ENCODE measurements around the gene FCHO1. TPM values are rescaled to one million over a fixed set of nuclear protein-coding genes. Genes with fewer than 3 reads are reported as not detected.

FCHO1 gene
- total RNA-seq, 4 donors from 2014 or later, result 3.1 to 7.4 (median 4.9) TPM

DNA sequence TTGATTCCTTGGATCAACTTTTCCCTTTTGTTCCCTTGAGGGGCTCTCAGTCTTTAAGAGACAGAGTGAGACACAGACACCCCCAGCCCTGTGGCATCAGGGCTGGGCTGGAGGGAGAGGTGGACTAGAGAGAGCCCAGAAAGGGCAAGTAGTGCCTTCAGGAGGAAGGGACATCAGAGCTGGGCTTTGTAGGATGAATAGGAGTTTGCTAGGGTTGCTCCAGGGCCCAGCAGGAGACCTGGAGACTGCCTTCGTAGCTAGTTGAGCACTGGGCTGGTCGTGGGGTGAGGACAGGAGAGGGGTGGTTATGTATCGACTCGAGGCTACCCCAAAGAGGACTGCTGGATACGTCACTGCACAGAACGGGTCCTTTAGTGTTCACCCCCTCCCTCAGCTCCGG lies 26.6 kb upstream of the FCHO1 start:
- no peak for ATAC-seq (ENCODE audit: low FRiP score)

DNA sequence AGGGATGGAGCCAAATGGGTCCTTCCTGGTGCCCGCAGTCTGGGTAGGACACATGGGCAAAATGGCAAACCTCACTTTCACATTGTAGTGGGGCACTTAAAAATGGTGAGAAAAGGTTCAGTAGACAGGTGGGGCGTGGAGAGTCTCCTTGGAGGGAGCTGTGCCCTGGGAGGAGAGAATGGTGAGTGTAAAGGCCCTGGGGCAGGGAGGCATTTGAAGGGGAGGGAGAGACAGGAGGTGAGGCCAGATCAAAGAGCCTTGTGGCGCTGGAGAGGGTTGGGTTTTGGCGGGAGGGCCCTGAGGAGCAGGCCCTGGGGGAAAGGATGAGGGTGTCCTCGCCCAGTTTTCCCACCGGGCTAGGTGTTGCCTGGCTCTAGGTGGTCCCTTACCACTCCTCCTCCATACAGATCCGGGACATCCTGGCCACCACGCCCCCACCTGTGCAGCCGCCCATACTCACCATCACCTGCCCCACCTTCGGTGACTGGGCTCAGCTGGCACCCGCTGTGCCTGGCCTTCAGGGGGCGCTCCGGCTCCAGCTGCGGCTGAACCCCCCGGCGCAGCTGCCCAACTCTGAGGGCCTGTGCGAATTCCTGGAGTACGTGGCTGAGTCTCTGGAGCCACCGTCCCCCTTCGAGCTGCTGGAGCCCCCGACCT lies 25.7 kb upstream of the FCHO1 start:
- TF ChIP-seq CTCF (IDR thresholded peaks at IDR 0.05), result no peak
- DNase-seq (ENCODE audit: low spot score) (no peak), ATAC-seq (ENCODE audit: low FRiP score) (no peak)

More for the DNA sequence above, 26.6 kb upstream of the FCHO1 start:
- TF ChIP-seq CTCF (IDR thresholded peaks at IDR 0.05), result no peak
- DNase-seq (ENCODE audit: low spot score), result no peak

GRCh38 chr19:17726136-17726741 lies 25.0 kb upstream of the FCHO1 start:
- TF ChIP-seq CTCF (IDR thresholded peaks at IDR 0.05), result no peak
- DNase-seq (ENCODE audit: low spot score) (no peak), ATAC-seq (ENCODE audit: low FRiP score) (no peak)

- DNase-seq (ENCODE audit: low spot score) (no peak), ATAC-seq (ENCODE audit: low FRiP score) (no peak)
- no peak for TF ChIP-seq CTCF (IDR thresholded peaks at IDR 0.05)
These were observed 24.1 kb upstream of the FCHO1 start for GRCh38 chr19:17726964-17727773.

GRCh38 chr19:17727843-17728242 lies 23.4 kb upstream of the FCHO1 start:
- DNase-seq (ENCODE audit: low spot score) (no peak), ATAC-seq (ENCODE audit: low FRiP score) (no peak)
- no peak for TF ChIP-seq CTCF (IDR thresholded peaks at IDR 0.05)

DNA sequence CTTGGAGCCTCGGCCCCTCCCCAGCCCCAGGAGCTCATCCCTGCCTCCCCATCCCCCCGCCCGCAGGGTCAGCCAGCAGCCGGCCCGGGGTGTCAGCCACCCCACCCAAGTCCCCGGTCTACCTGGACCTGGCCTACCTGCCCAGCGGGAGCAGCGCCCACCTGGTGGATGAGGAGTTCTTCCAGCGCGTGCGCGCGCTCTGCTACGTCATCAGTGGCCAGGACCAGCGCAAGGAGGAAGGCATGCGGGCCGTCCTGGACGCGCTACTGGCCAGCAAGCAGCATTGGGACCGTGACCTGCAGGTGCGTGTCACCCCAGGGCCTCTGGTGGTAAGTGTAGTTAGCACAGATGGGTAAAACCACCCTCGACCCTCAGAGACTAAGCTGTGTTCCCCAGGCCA lies 18.1 kb upstream of the FCHO1 start:
- DNase-seq (ENCODE audit: low spot score) (no peak), ATAC-seq (ENCODE audit: low FRiP score) (no peak)
- no peak for TF ChIP-seq CTCF (IDR thresholded peaks at IDR 0.05)

Measured in omental fat pad (tissue), 4 donors.